HCT116 (cell line): Measurements from ENCODE around the gene HCN4.

Source experiments
- CTCF ChIP-seq, 3 experiments: fragments of 200-600 bp in 1 of 3; sonication (generic) in 1 of 3; IDR thresholded peaks in 2 of 3; conservative IDR thresholded peaks in 1 of 3; 2 replicates each; pipeline ENCODE4 v1.5.1; 2012 to 2017; ENCODE audit warnings: low read depth in 2 of 3, low read length in 2 of 3, antibody characterized with exemption in 1 of 3, borderline replicate concordance in 1 of 3, control low read depth in 1 of 3, mild to moderate bottlenecking in 1 of 3, mixed read lengths in 1 of 3, mixed run types in 1 of 3, moderate library complexity in 1 of 3; ENCODE audit not compliant: insufficient read depth in 1 of 3
- EGR1 ChIP-seq: IDR thresholded peaks from 2 replicates; pipeline ENCODE4 v1.6.1; 2012; ENCODE audit warnings: low read depth
- ELF1 ChIP-seq: IDR thresholded peaks from 2 replicates; pipeline ENCODE4 v1.6.1; 2012; ENCODE audit warnings: low read depth, borderline replicate concordance
- EZH2 ChIP-seq: fragments of 200-600 bp; sonication (generic); IDR thresholded peaks from 2 replicates; pipeline ENCODE4 v1.6.1; 2017; ENCODE audit warnings: antibody characterized with exemption, mixed run types
- JUND ChIP-seq: IDR thresholded peaks from 2 replicates; pipeline ENCODE4 v1.6.1; 2012
- POLR2A ChIP-seq: IDR thresholded peaks from 2 replicates; pipeline ENCODE4 v1.7.0; 2011; ENCODE audit warnings: borderline replicate concordance; ENCODE audit not compliant: insufficient read depth, insufficient read length; ENCODE audit errors: extremely low read depth
- POLR2AphosphoS5 ChIP-seq: IDR thresholded peaks from 2 replicates; pipeline ENCODE4 v1.6.1; 2011; ENCODE audit warnings: mild to moderate bottlenecking, low read depth, low read length, moderate library complexity
- RAD21 ChIP-seq: IDR thresholded peaks from 2 replicates; pipeline ENCODE4 v1.6.1; 2012; ENCODE audit warnings: low read depth, mild to moderate bottlenecking
- ZFX ChIP-seq: fragments of 450-650 bp; IDR thresholded peaks from 2 replicates; pipeline ENCODE4 v1.6.1; 2017

GRCh38 chr15:73331991-73332925, 36.5 kb downstream of the HCN4 start:
- TF ChIP-seq CTCF (IDR thresholded peaks at IDR 0.05 in 2 of 3, conservative IDR thresholded peaks at IDR 0.05 in 1 of 3; ENCODE audit: borderline replicate concordance in 1 of 3, insufficient read depth in 1 of 3, low read depth in 2 of 3, low read length in 2 of 3) (no peak), EGR1 (no peak), EZH2 (no peak), ELF1 (no peak), RAD21 (no peak), JUND (no peak), POLR2AphosphoS5 (no peak), POLR2A (no peak), ZFX (no peak)
